GM21737 (cell line): ENCODE measurements around the gene LRRC3B.
"Not testable (repeated sequence)": the region's sequence is repeated elsewhere in the genome, so short reads cannot be mapped to it uniquely, and the experiment has no call there.

Experiments used
- ATAC-seq: cut with Tn5 transposase; IDR thresholded peaks from one replicate; pipeline ENCODE4 v1.9.1; 2021; ENCODE audit warnings: mild to moderate bottlenecking, moderate library complexity; ENCODE audit not compliant: unreplicated experiment

The LRRC3B gene

GRCh38 chr3:26622621-26623418 is at the start of gene LRRC3B:
LRRC3B (plus strand) TSS chr3:26622772; CDS start chr3:26709673, 86,901 bp downstream.
- ATAC-seq = no peak

GRCh38 chr3:26574766-26575165 is 47.8 kb upstream of the LRRC3B start:
- no peak for ATAC-seq

- no peak for ATAC-seq
Measured at GRCh38 chr3:26579116-26579515, 43.5 kb upstream of the LRRC3B start.

GRCh38 chr3:26587571-26587970 is 35.0 kb upstream of the LRRC3B start:
- ATAC-seq = no peak

- ATAC-seq = no peak
Measured at GRCh38 chr3:26588931-26589330, 33.6 kb upstream of the LRRC3B start.

GRCh38 chr3:26589678-26590077 is 32.9 kb upstream of the LRRC3B start:
- ATAC-seq = no peak

GRCh38 chr3:26590919-26591484 is 31.6 kb upstream of the LRRC3B start:
- no peak for ATAC-seq

GRCh38 chr3:26591926-26592325 is 30.6 kb upstream of the LRRC3B start:
- ATAC-seq = no peak

GRCh38 chr3:26592451-26592850 is 30.1 kb upstream of the LRRC3B start:
- ATAC-seq = no peak

GRCh38 chr3:26596335-26596734 is 26.2 kb upstream of the LRRC3B start:
- no peak for ATAC-seq

- not testable (repeated sequence) for ATAC-seq
Measured at GRCh38 chr3:26603311-26603710, 19.3 kb upstream of the LRRC3B start.

GRCh38 chr3:26603771-26604170 is 18.8 kb upstream of the LRRC3B start:
- not testable (repeated sequence) for ATAC-seq

- no peak for ATAC-seq
Measured at GRCh38 chr3:26614006-26614685, 8.4 kb upstream of the LRRC3B start.

- ATAC-seq = no peak
Measured at GRCh38 chr3:26621176-26621575, 1.4 kb upstream of the LRRC3B start.

GRCh38 chr3:26621906-26622620 is 509 bp upstream of the LRRC3B start:
- no peak for ATAC-seq

- ATAC-seq = no peak
Measured at GRCh38 chr3:26623419-26624208, 1.0 kb downstream of the LRRC3B start.

GRCh38 chr3:26624209-26624765 is 1.7 kb downstream of the LRRC3B start:
- no peak for ATAC-seq

GRCh38 chr3:26625187-26625586 is 2.6 kb downstream of the LRRC3B start:
- ATAC-seq = no peak

- ATAC-seq = no peak
Measured at GRCh38 chr3:26627080-26627479, 4.5 kb downstream of the LRRC3B start.

GRCh38 chr3:26628915-26629314 is 6.3 kb downstream of the LRRC3B start:
- ATAC-seq = no peak
